ENCODE results near the gene ESM1.

ESM1 gene

DNA sequence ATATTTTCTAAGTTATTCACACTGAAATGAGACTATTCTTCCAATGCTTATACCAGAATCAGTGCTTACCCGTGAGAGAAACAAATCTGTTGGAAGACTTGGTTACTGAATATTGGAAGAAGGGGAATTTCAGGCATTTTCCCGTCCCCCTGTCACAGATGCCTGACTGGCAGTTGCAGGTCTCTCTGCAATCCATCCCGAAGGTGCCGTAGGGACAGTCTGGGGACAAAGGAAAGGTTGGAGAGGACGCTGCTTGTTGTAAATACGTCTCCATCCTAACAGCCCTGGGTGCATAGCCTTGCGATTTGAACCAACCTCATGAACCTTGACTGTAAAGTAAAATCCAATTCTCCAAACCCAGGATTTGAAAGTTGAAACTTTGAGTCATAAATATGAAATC is 3.5 kb downstream of the ESM1 start:
- DNase-seq (ENCODE audit: low spot score), result no peak

DNA sequence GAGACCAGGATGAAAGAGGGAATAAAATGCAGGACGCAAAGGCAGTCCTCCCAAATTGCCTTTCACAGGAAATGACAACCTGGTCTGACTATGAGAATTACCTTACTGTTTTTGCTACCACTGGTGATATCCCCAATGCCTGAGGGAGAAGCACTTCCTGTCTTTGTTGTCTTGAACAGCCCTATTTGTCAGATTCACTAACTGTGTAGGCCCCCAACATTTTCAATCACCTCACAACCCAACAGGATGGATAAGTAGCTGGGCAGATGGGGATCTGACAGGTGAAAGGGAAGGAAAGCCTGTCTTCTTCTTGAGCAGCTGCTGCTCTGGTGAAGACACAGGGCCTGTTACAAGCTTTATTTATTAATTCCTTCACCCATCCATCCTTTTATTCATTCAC is 9.7 kb downstream of the ESM1 start:
- DNase-seq (ENCODE audit: low spot score), result no peak

DNA sequence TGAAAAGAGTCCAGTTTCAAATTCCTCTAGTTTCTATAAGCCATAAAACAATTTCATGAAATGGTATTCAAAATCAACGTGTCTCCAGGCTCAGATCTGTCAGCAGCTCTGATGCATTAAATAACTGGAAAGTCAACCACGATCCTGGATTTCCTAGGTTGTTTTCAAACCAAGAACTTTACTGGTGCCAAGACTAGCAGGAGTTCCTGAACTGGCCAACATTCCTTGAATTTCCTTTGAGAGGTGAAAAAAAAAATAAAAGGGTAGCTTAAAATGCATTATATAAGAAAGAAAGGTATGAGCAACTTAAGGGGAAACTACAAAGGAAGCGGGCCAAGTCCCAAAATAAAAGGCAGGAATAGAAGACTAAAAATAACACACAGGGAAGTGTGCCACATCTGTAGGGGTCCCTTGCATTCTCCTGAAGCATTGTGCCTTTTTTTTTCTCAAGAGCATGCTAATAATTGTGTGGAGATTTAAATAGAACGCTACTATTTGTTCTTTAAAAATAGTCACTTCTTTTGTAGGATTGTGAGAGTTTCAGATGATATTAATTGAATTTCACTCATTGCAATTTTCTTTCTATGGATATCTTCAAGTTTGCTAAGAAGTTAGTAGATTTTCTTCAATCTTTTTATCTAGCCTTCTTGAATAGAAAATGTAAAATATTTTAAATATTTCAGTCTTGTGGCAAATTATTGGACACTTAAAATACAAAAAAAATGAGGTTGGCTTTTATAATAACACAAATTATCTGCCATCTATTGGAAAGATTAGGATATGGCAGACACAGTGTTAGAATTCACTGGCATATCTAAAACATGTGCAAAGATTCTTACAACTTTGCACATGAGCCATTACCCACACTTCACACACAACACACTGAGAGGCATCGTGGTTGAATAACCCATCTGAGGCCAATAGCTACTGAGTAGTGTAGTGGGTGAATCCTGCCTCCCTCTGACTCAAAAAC is 15.3 kb downstream of the ESM1 start:
- no peak for DNase-seq (ENCODE audit: low spot score)

GRCh38 chr5:54969242-54969641 is 16.2 kb downstream of the ESM1 start:
- no peak for DNase-seq (ENCODE audit: low spot score)

DNA sequence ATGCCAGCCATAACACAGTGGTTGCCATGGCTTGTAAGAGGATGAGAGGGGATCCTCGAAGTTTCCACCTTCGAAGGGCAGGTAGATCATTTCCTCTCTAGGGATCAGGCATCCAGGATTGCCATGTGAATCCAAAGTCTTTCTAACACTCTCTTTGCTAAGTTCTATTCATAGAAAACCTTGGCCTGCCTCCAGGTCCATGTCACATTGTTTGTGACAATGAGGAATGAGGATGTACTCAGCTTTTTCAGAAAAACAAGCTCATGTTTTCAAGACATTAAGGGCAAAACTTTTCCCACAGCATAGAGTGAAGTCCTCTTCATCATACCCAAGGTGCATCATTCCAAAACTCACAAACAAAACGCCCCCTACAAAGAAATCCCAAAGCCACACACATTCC is 19.6 kb downstream of the ESM1 start:
- DNase-seq (ENCODE audit: low spot score), result no peak

GRCh38 chr5:54964405-54964804 is 21.0 kb downstream of the ESM1 start:
- no peak for DNase-seq (ENCODE audit: low spot score)

DNA sequence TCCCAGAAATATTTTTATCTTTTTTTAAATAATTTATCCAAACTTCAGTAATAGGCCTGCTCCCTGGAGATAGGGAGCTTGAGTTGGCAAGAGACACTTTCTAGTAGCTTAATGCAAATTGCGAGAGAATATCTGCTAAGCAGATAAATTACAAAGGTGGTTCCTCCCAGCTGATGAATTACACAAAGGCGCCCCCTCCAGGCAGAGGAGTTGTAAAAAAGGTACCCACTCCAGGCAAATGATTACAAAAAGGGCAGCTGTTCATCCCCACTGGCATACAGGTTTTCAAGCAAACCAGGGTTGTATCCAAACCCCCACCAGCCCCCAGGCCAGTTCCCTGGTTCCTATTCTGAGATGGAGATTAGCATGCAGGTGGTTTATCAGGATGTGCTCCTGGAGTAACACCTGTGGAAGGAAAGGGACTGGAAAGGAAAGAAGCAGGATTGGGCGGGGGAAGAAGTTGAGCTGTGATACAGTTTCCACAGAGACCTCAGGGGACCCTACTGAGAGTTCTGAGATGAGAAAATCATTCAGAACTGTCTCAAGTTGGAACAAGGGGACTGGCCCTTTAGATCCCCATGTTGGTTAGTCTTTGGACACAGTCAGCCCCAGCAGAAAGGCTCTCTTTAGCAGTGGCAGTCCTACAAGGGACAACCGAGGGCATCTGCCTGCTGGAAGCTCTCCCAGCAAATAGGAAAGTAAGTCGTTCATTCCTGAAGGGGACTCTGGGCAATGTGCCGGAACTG is 25.5 kb downstream of the ESM1 start:
- no peak for DNase-seq (ENCODE audit: low spot score)

DNA sequence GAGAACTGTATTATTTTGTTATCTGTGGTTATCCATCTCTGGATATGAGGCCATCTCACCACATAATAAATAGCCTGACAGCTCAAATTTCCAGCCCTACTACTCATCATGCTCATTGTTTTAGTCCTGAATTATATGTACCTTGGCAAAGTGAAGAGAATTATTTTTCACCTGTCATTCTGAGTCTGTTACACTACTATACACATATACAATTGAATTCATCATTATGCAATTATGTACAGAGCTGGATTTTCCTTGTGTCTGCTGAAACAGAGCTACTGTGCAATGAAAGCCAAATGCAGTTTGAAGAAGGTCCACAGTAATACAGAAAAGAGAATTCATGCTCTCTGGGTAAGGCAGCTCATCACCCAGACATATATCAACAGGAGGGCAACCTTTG is 28.5 kb downstream of the ESM1 start:
- DNase-seq (ENCODE audit: low spot score), result no peak

DNA sequence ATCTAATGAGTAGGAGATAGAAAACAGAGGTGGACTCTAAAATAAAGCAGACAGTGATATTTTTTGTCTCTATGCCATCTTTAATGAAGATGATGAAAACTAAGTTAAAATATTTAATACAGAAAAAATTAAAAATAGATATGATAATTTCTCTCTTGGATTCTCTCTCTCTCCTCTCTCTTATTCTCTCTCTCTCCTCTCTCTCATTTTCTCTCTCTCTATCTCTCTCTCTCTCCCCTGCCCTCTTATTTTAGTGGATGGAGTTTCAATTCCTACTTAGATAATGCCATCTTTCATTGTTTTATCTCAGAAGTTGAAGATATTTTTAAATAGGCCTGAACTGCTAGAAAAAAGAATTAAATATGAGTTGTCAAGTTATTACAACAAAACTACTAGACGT is 38.2 kb downstream of the ESM1 start:
- DNase-seq (ENCODE audit: low spot score), result no peak

DNA sequence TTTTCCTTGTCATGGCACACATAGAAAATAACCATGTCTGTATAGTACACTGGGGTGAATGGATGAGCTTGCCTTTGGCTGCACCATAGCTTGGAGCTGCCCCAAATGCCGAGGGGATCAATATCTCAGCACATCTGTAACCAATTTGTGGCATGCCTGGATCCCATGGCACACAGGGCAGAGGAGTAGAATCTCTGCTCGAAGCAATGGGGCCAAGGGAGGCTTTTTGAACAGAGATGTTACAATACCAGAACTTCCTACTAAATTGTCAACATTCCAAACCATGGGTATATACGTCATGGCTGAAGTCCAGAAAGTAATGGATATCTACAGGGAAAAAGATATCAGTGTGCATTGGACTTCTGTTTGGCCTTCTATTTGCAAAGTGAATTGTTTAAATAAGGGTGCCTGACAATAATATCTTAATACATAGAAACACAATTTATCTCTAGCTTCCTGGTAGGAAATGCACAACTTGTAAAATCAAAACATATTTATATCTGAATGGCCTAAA is 39.0 kb downstream of the ESM1 start:
- no peak for DNase-seq (ENCODE audit: low spot score)

DNA sequence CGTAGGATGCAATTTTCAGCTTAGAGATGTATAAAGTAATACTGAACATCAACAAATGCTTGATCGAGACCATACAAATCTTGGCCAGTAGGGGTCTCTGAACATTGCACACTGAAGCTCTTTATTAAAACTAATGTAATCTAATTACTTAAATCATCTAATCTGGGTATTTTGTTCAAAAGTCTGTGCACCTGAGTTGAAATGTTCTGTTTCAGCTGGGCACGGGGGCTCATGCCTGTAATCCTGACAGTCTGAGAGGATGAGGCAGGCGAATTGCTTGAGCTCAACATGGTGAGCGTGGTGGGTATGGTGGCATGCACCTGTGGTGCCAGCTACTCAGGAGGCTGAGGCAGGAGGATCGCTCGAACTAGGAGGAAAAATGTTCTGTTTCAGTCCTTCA is 41.0 kb downstream of the ESM1 start:
- DNase-seq (ENCODE audit: low spot score), result no peak

DNA sequence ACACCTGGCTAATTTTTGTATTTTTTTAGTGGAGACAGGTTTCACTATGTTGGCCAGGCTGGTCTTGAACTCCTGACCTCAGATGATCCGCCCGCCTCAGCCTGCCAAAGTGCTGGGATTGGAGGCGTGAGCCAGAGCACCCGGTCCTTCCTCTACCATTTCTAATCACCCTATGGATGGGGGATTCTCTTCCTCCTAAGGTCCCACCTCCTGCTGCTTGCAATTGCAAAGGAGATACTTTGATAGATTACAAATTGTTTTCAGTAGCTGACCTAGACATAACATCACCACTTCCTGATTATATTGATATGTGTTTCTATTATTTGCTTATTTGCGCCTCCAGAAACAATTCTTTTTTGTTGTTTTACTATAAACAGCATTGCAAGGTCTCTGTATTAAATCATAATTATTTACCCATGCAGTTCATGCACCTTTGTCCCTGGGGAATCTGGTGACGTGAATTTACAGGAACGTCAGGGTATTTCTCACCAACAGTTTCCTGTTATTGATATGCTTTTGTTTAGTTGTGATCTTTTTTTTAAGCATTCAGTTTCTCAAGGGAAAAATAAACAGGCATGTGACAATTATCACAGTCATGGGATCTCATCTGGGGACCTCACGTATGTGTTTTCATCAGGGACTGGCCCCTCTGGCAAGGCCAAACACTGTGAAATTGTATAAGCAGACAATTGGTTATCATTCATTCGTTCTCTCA is 43.2 kb downstream of the ESM1 start:
- no peak for DNase-seq (ENCODE audit: low spot score)

- no peak for DNase-seq (ENCODE audit: low spot score)
Observed at GRCh38 chr5:54936201-54936600, 49.2 kb downstream of the ESM1 start.

DNA sequence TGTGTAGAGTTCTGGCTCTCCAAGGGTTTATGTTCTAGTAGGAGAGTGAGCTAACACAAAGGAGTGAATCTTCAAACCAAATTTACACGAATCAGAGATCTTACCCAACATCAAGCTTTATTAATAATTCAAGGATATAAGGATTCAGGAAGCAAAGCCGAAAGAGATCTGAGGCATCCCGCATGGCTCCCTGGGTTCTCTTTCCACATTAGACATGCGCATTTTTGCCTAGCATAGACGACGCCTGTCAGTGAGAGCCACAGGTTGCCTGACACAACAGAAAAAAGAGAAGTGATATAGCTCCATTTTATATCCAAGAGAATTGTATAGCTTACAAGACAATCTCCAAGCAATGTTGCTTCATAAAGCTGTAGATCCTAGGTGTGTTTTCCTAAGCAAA is 52.6 kb downstream of the ESM1 start:
- DNase-seq (ENCODE audit: low spot score), result no peak

DNA sequence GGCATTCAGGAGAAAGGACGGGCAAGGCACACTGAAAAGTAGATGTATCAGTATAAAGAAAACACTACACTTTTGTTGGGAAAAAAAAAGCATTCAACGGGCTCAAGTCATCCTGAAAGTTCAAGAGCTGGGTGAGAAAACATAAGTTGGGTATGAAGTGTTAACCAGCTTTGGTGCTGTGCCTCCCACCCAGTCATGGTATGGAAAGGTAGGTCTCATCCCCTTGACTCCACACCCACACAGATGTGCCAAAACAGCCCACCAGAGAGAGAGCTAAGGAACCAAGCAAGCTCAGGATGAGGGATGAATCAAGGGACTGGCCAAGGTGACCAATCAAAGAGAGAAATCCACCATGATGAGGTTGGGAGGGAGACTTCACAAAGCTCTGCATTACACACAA is 54.7 kb downstream of the ESM1 start:
- no peak for DNase-seq (ENCODE audit: low spot score)

All from putamen (tissue), 1 donor.